ENCODE data around the gene ZMYND19.

DNA sequence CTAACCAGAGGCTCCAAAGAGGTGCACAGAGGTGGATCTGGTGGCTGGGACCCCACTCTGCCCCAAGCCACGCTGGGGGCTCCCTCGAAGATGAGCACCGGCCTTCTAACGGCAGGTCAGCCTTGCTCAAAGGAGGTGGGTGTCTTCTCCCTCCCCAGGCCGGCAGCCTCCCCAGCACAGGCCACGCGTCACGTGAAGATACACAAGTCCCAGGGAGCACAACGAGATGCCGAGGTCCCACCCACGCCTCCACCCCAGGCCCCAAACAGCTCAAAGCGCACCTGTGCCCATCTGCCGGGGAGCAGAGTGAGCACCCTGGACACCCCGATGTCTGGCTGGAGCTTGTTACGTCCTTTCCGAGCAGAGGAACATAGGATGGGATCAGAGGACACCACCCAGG is 52.3 kb downstream of the ZMYND19 start:
- TF ChIP-seq, protein P1, sequence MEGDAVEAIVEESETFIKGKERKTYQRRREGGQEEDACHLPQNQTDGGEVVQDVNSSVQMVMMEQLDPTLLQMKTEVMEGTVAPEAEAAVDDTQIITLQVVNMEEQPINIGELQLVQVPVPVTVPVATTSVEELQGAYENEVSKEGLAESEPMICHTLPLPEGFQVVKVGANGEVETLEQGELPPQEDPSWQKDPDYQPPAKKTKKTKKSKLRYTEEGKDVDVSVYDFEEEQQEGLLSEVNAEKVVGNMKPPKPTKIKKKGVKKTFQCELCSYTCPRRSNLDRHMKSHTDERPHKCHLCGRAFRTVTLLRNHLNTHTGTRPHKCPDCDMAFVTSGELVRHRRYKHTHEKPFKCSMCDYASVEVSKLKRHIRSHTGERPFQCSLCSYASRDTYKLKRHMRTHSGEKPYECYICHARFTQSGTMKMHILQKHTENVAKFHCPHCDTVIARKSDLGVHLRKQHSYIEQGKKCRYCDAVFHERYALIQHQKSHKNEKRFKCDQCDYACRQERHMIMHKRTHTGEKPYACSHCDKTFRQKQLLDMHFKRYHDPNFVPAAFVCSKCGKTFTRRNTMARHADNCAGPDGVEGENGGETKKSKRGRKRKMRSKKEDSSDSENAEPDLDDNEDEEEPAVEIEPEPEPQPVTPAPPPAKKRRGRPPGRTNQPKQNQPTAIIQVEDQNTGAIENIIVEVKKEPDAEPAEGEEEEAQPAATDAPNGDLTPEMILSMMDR (IDR thresholded peaks at IDR 0.05), result no peak
- TF ChIP-seq POLR2A (IDR thresholded peaks at IDR 0.05), result no peak
